IPS-NIHi7 (cell line): ENCODE data around the gene ZCCHC2.
A peak's percentile ranks its signal among the peaks of the same experiment; 100 is the strongest.

Experiments used
- DNase-seq: peaks from one replicate; pipeline ENCODE4 v3.0.0; 2012; ENCODE audit warnings: mixed read lengths; ENCODE audit errors: extremely low spot score

Gene ZCCHC2

GRCh38 chr18:62510789-62511188 lies 12.0 kb upstream of the ZCCHC2 start:
- DNase-seq: no peak

GRCh38 chr18:62512532-62512931 lies 10.3 kb upstream of the ZCCHC2 start:
- DNase-seq: no peak

- DNase-seq: no peak
Measured at GRCh38 chr18:62512996-62513395, 9.8 kb upstream of the ZCCHC2 start.

DNA sequence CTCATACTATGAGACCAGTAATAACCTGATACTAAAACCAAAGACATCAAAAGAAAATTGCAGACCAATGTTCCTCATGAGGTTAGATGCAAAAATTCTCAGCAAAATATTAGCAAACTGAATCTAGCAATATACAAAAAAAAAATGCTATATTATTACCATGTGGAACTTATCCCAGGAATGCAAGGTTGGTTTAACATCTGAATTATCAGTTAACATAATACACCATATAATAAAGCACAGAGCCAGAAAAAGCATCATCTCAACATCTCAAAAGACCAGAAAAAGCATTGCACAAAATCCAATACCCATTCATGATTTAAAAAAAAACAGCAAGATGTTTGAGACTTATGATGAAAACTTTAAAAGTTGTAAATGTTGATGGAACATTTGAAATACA lies 8.3 kb upstream of the ZCCHC2 start:
- DNase-seq: no peak

DNA sequence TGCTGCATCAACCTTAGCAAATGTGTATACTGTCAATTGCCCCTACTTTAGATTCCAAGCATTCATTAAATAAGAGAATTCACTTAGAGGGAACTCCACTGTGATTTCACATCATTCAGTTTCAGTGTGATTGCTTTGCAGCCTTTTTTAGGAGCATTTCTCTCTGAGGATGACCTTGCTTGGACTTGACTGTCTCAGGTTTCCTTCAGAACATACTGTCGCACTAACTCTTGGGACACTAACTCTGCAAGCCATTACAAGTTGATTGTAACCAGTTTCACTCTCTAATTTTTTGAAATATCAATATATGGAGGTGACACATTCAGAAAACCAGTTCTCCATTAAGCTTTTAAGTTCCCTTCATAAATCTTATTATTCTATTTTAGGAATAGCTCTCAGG lies 6.6 kb upstream of the ZCCHC2 start:
- no peak for DNase-seq

DNA sequence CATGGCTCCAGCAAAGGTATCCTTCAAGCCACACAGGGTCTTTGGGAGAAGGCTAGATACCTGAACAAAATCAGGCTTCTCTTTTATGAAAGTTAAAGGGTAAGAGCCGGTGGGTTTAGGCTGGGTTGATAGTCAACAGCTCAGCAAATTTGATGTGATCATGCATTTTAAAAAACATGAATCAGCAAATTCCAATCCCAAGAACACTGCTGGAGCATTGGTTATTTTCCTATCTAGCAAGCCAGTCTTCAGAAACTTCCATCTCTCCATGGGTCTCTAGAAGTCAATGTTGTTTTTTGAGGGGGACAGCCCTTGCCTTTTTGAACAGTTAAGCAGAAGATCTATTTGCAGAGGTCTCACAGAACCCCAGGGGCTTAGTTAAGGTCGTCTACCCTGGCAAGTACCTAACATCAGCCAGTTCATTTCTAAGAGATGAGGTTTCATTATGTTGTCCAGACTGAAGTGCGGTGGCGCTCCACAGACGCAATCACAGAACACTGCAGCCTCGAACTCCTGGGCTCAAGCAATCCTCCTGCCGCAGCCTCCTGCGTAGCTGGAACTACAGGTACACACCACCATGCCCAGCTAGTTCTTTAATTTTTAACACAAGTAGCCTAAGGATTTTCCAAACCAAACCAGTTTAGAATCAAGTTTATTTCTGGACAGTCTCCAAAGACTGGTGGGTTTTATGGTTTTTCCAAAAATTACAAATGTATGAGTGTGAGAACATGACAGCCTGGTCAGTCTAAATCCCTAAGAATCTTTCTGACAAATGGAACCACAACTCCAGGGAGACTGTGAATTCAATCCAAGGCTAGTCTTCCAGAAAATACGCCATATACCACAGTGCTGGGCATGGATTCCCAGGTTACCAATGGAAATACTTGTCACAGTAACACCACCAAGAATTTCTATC lies 4.1 kb upstream of the ZCCHC2 start:
- DNase-seq: no peak

GRCh38 chr18:62519684-62520083 lies 3.1 kb upstream of the ZCCHC2 start:
- no peak for DNase-seq

- no peak for DNase-seq
Measured at GRCh38 chr18:62521082-62521481, 1.7 kb upstream of the ZCCHC2 start.

- DNase-seq: no peak
Measured at GRCh38 chr18:62521593-62521992, 1.2 kb upstream of the ZCCHC2 start.

DNA sequence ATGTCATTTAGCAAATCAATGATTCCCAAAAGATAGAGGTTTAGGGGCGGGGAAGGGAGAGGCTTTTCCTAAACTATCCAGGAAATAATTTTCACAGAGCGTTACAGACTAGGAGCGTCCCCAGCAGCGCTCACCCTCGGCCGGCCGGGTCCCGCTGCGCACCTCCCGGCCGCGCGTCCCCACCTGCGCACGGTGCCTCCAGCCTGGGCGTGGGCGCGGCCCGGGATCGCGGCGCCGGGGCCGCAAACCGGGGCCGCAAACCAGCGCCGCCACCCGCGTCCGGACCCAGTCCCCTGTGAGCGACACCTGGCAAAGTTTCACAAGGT lies 684 bp upstream of the ZCCHC2 start:
- DNase-seq: no peak

DNA sequence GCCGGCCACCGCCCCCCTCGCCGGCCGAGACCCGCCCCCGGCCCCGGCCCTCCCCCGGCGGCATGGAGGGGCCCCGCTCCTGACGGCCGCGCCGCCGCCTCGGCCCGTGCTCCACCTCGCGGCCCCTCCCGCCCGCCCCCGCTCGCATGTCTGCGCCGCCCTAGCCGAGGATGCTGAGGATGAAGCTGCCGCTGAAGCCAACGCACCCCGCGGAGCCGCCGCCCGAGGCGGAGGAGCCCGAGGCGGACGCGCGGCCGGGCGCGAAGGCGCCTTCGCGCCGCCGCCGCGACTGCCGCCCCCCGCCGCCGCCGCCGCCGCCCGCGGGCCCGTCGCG lies 397 bp downstream of the ZCCHC2 start:
- DNase-seq: peak; percentile 83

GRCh38 chr18:62523631-62524439 lies 1.0 kb downstream of the ZCCHC2 start:
- DNase-seq: peak; percentile 16

GRCh38 chr18:62524440-62525200 lies 1.8 kb downstream of the ZCCHC2 start:
- DNase-seq: peak; percentile 56

GRCh38 chr18:62525608-62526007 lies 2.8 kb downstream of the ZCCHC2 start:
- DNase-seq: no peak

DNA sequence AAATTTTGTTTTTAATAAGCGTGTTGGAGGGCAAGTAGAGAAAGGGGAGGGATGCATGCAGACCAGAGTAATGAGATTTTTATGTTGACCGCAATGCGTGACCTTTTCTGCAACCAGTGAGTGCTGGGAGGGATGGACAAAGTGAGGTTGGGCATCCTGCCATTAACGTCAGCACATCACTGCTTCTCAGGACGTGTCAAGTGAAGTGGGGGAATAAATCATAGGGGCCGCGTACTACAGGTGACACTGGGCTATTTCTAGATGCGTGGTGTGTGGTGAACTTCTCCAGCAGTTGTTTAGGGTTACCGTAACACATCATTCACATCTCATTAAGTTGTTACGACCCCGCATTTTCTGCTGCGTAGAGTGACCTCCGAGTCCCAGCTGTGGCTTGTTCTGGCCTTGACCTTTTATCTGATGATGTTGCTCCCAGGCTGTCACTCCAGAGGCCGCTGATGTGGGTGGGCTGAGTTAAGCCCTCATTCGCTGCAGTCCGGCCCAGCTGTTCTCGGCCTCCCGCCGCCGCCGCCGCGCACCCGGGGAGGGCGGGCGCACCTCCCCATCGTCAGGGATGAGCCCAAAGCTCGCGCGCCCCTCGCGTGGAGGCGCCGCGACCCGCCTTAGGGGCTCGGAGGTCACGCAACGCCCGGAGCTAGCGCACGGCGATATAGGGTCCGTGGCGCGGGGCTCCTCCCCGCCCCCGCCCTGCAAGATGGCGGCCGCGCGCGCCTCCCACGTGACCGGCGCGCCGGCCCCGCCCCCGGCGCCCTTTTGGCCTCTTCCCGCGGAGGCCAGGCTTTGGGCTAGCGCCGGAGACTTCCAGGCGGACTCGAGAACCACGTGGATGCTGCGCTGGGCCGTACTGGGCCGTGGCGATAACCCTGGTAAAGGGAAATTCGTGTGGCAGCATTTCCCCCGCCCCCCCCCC lies 3.5 kb downstream of the ZCCHC2 start:
- peak; percentile 83 for DNase-seq

GRCh38 chr18:62529597-62529996 lies 6.8 kb downstream of the ZCCHC2 start:
- DNase-seq: no peak

DNA sequence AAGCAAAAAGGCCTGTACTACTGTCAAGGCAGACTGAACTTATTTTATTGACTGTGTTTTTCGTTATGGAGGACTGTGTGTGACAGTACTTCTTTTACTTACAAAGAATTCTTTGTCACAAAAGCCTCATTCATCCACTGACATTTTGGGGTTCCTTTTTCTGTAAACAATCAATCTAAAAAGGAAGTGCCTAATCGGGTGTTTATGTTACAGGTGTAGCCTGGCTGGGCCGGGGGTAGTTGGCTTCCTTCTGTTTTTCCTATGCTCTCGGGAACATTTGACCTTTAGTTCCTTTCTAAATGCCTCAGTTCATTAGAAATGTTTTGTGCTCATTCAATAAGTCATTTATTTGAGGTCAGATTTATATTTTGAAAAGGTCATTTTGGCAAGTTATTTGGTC lies 8.3 kb downstream of the ZCCHC2 start:
- DNase-seq: no peak

DNA sequence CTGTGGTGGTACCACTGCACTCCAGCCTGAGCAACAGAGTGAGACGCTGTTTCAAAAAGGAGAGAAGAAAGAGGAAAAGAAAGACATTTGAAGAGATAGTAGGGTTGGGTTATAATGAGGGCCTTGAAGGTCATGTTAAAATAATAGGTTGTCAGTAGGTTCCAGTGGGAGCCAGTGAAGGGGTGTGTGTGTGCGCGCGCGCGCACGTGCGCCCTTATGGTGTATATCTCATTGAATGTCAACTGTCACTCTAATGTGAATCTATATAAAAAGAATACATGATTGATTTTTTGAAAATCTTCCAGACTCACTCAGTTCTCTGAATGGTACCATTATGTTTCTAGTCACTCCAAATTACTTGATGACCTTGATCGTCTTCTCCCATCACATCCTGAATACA lies 9.1 kb downstream of the ZCCHC2 start:
- DNase-seq: no peak

GRCh38 chr18:62536005-62536404 lies 13.2 kb downstream of the ZCCHC2 start:
- no peak for DNase-seq

GRCh38 chr18:62537042-62537894 lies 14.4 kb downstream of the ZCCHC2 start:
- no peak for DNase-seq
